Measurements from ENCODE around the gene PPIG. TPM values are rescaled to one million over a fixed set of nuclear protein-coding genes. Genes with fewer than 3 reads are reported as not detected.
"Not testable (repeated sequence)": the region's sequence is repeated elsewhere in the genome, so short reads cannot be mapped to it uniquely, and the experiment has no call there.

The PPIG gene
- total RNA-seq, 1 donor from 2014 or later = 38.0 TPM

DNA sequence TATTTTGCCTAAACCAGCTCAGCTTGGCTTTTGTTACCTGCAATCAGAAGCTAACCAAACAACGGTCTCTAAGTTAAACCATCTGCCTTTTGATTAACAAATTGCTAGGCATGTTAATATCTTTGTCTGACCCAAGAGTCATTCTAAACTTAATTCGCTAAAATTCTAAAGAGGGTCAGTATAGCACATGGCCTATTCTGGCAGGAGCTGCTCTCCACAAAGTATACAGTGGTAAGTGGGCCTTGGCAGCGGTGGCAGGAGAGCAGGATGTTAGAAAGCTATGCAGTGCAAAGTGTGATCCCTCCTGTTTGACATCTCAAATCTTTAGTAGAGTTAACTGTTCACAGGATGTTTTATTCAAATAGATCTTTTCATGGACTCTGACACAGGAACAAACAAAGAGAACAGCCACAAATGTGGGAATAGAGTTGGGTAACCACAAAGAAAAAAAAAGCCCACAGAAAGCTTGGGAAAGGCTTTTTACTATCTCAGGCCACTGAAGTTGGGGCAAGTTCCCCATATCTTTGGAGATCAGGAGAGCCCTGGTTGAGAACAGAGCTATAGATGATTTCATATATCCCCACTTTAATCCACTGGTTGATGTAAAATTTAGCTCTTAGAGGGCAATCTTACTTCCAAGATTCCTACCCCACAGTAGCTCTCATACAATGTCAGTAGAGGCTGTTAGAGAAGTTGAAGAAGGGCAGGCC, 99.4 kb downstream of the PPIG start:
- Histone ChIP-seq H3K27me3 (ENCODE audit: low read depth) (no peaks in the 10 kb centered on the region), H3K9me3 (replicated peaks) (peaks cover 7% of the 10 kb centered on the region), H3K36me3 (no peaks in the 10 kb centered on the region), H3K4me1 (no peaks in the 10 kb centered on the region), H3K4me3 (no peak overlapping the region), H3K27ac (replicated peaks) (no peak overlapping the region)
- intact Hi-C loops (cut with micrococcal nuclease) = no loop called here
- TF ChIP-seq, protein P1, sequence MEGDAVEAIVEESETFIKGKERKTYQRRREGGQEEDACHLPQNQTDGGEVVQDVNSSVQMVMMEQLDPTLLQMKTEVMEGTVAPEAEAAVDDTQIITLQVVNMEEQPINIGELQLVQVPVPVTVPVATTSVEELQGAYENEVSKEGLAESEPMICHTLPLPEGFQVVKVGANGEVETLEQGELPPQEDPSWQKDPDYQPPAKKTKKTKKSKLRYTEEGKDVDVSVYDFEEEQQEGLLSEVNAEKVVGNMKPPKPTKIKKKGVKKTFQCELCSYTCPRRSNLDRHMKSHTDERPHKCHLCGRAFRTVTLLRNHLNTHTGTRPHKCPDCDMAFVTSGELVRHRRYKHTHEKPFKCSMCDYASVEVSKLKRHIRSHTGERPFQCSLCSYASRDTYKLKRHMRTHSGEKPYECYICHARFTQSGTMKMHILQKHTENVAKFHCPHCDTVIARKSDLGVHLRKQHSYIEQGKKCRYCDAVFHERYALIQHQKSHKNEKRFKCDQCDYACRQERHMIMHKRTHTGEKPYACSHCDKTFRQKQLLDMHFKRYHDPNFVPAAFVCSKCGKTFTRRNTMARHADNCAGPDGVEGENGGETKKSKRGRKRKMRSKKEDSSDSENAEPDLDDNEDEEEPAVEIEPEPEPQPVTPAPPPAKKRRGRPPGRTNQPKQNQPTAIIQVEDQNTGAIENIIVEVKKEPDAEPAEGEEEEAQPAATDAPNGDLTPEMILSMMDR (IDR thresholded peaks at IDR 0.05; ENCODE audit: borderline replicate concordance) = no peak
- no peak for DNase-seq

DNA sequence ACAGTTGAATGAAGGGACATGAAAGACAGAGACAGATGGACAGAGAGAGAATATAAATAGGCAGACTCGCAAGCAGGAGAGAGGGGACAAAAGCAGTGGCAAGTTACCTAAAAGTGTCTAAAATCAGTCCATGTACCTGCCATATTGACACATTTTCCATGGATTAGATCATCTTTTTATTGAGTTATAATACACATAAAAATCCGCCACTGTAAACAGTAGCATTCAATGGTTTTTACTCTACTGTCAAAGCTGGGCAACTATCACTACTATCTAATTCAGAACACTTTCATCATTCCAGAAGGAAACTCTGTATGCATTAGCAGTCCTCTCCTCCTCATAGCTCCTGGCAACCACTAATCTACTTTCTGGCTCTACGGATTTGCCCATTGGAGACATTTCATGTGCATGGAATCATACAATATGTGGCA, 100.0 kb downstream of the PPIG start:
- Histone ChIP-seq H3K4me3 (no peak overlapping the region), H3K27ac (replicated peaks) (no peak overlapping the region), H3K4me1 (no peaks in the 10 kb centered on the region), H3K27me3 (ENCODE audit: low read depth) (no peaks in the 10 kb centered on the region), H3K9me3 (replicated peaks) (peaks cover 7% of the 10 kb centered on the region), H3K36me3 (no peaks in the 10 kb centered on the region)
- TF ChIP-seq, protein P1 (IDR thresholded peaks at IDR 0.05; ENCODE audit: borderline replicate concordance) = no peak
- DNase-seq = no peak
- intact Hi-C loops (cut with micrococcal nuclease) = no loop called here

DNA sequence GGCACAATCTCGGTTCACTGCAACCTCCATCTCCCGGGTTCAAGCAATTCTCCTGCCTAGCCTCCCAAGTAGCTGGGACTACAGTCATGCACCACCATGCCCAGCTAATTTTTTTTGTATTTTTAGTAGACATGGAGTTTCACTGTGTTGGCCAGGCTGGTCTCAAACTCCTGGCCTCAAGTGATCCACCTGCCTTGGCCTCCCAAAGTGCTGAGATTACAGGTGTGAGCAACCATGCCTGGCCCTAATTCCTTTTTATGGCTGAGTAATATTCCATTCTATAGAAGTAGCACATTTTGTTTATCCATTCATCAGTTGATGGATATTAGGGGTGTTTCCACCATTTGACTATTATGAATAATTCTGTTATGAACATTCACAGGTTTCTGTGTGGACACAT, 100.6 kb downstream of the PPIG start:
- intact Hi-C loops (cut with micrococcal nuclease); H3K9me3 ChIP-seq (replicated peaks); H3K27ac ChIP-seq (replicated peaks); H3K4me3 ChIP-seq; H3K27me3 ChIP-seq (ENCODE audit: low read depth); DNase-seq; H3K36me3 ChIP-seq; H3K4me1 ChIP-seq: not testable (repeated sequence)

DNA sequence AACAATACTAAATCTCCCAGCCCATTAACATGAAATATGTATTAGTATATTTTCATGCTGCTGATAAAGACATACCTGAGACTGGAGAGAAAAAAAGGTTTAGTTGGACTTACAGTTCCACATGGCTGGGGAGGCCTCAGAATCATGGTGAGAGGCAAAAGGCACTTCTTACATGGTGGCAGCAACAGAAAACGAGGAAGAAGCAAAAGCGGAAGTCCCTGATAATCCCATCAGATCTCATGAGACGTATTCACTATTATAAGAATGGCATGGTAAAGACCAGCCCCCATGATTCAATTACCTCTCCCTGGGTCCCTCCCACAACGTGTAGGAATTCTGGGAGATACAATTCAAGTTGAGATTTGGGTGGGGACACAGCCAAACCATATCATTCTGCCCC, 102.7 kb downstream of the PPIG start:
- intact Hi-C loops (cut with micrococcal nuclease); H3K4me3 ChIP-seq: not testable (repeated sequence)

DNA sequence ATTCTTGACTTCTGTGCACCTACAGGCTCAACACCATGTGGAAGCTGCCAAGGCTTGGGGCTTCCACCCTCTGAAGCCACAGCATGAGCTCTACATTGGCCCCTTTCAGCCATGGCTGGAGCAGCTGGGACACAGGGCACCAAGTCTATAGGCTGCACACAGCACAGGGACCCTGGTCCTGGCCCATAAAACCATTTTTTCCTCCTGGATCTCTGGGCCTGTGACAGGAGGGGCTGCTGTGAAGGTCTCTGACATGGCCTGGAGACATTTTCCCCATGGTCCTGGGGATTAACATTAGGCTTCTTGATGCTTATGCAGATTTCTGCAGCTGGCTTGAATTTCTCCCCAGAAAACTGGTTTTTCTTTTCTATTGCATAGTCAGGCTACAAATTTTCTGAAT, 103.8 kb downstream of the PPIG start:
- intact Hi-C loops (cut with micrococcal nuclease); H3K4me1 ChIP-seq; DNase-seq; H3K4me3 ChIP-seq; H3K27me3 ChIP-seq (ENCODE audit: low read depth); H3K27ac ChIP-seq (replicated peaks); H3K36me3 ChIP-seq: not testable (repeated sequence)
- peaks cover 16% of the 10 kb centered on the region for H3K9me3 ChIP-seq (replicated peaks)

More for the DNA sequence above, 102.7 kb downstream of the PPIG start:
- not testable (repeated sequence) for H3K27me3 ChIP-seq (ENCODE audit: low read depth); H3K4me1 ChIP-seq; DNase-seq; H3K27ac ChIP-seq (replicated peaks); H3K36me3 ChIP-seq
- H3K9me3 ChIP-seq (replicated peaks) = peaks cover 16% of the 10 kb centered on the region

DNA sequence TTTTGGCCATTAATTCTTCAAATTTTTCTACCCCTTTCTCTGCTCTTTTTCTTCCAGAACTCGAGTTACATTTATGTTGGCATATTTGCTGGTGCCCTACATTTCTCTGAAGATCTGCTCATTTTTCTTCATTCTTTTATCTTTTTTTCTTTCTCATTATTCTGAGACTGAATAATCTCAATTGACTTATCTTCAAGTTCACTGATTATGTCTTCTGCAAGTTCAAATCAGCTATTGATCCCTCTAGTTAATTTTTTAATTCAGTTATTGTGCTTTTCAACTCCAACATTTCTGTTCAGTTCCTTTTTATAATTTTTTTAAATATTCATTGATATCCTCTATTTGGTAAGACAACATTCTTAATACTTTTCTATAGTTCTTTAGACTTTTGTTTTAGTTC, 106.8 kb downstream of the PPIG start:
- DNase-seq = no peak
- H3K27me3 ChIP-seq (ENCODE audit: low read depth) = no peaks in the 10 kb centered on the region
- intact Hi-C loops (cut with micrococcal nuclease) = no loop called here
- no peak overlapping the region for H3K27ac ChIP-seq (replicated peaks)
- TF ChIP-seq, protein P1 (IDR thresholded peaks at IDR 0.05; ENCODE audit: borderline replicate concordance) = no peak
- H3K36me3 ChIP-seq = no peaks in the 10 kb centered on the region
- no peak overlapping the region for H3K4me3 ChIP-seq
- peaks cover 16% of the 10 kb centered on the region for H3K9me3 ChIP-seq (replicated peaks)
- H3K4me1 ChIP-seq = peaks cover 21% of the 10 kb centered on the region

Other genes starting within 250 kb of the PPIG start
- 0.05 TPM for gene LRP2, start 221.8 kb upstream of the PPIG start, total RNA-seq
- gene BBS5, start 104.9 kb upstream of the PPIG start, total RNA-seq = 8.4 TPM
- 163 TPM for gene KLHL41, start 74.6 kb upstream of the PPIG start, total RNA-seq
- 121 TPM for gene FASTKD1, start 10.5 kb upstream of the PPIG start, total RNA-seq
- not detected for gene CFAP210, start 110.1 kb downstream of the PPIG start, total RNA-seq
- gene PHOSPHO2, start 110.1 kb downstream of the PPIG start, total RNA-seq = 3.2 TPM
- 10.4 TPM for gene KLHL23, start 149.5 kb downstream of the PPIG start, total RNA-seq
- 54.8 TPM for gene SSB, start 214.5 kb downstream of the PPIG start, total RNA-seq
- 60.4 TPM for gene METTL5, start 240.6 kb downstream of the PPIG start, total RNA-seq
- gene UBR3, start 243.1 kb downstream of the PPIG start, total RNA-seq = 99.5 TPM